Activated CD8-positive, alpha-beta memory T cell treated with anti-CD3 and anti-CD28 coated beads, Interleukin-2, amount 50 U/mL, for 48 hours (primary cell): ENCODE results near the gene AFMID.
"Not testable (repeated sequence)": the region's sequence is repeated elsewhere in the genome, so short reads cannot be mapped to it uniquely, and the experiment has no call there.

ENCODE experiments used
- DNase-seq: peaks from one replicate; pipeline ENCODE4 v3.0.0-alpha.2; 2020

The AFMID gene

GRCh38 chr17:78224231-78225087, 37.3 kb downstream of the AFMID start:
- no peak for DNase-seq

- no peak for DNase-seq
Measured at GRCh38 chr17:78225088-78225865, 38.1 kb downstream of the AFMID start.

GRCh38 chr17:78226055-78226758, 39.0 kb downstream of the AFMID start:
- DNase-seq = no peak

- DNase-seq = no peak
Measured at GRCh38 chr17:78226759-78227454, 39.7 kb downstream of the AFMID start.

GRCh38 chr17:78227455-78227916, 40.3 kb downstream of the AFMID start:
- DNase-seq = no peak

- DNase-seq = no peak
Measured at GRCh38 chr17:78228176-78228575, 41.0 kb downstream of the AFMID start.

- no peak for DNase-seq
Measured at GRCh38 chr17:78230252-78230962, 43.2 kb downstream of the AFMID start.

- DNase-seq = no peak
Measured at GRCh38 chr17:78230996-78231935, 44.1 kb downstream of the AFMID start, which contains the start of gene TMEM235. Gene TMEM235, plus strand, starts transcription at chr17:78231631. Its CDS starts 393 bp downstream, at chr17:78232024.

GRCh38 chr17:78231991-78232858, 45.1 kb downstream of the AFMID start:
- peak; percentile 69 for DNase-seq

GRCh38 chr17:78232859-78233173, 45.7 kb downstream of the AFMID start:
- DNase-seq = no peak

GRCh38 chr17:78233678-78234077, 46.5 kb downstream of the AFMID start:
- DNase-seq = no peak

- no peak for DNase-seq
Measured at GRCh38 chr17:78234261-78234865, 47.2 kb downstream of the AFMID start.

- not testable (repeated sequence) for DNase-seq
Measured at GRCh38 chr17:78235022-78235421, 47.9 kb downstream of the AFMID start.

- DNase-seq = no peak
Measured at GRCh38 chr17:78235885-78236284, 48.7 kb downstream of the AFMID start.

- DNase-seq = no peak
Measured at GRCh38 chr17:78236362-78237127, 49.4 kb downstream of the AFMID start.

- no peak for DNase-seq
Measured at GRCh38 chr17:78237401-78238012, 50.3 kb downstream of the AFMID start.

GRCh38 chr17:78238823-78239488, 51.8 kb downstream of the AFMID start:
- DNase-seq = no peak
